Hindlimb muscle (tissue), 1 donor: ENCODE measurements around the gene MARCHF10. TPM values are rescaled to one million over a fixed set of nuclear protein-coding genes. Genes with fewer than 3 reads are reported as not detected.

Experiments used
- DNase-seq: peaks from one replicate; pipeline ENCODE4 v3.0.0-alpha.2; 2013
- polyA plus RNA-seq: library from polyadenylated mRNA; unstranded; fragments of 120-200 nt; gene quantifications from one replicate; pipeline ENCODE4 v1.2.1, GENCODE V29; 2013; ENCODE audit not compliant: insufficient read length

MARCHF10 gene
- polyA plus RNA-seq, 1 donor: 0.58 TPM

- no peak for DNase-seq
Measured at GRCh38 chr17:62675701-62676100, 132.4 kb downstream of the MARCHF10 start.

- DNase-seq: no peak
Measured at GRCh38 chr17:62675260-62675659, 132.9 kb downstream of the MARCHF10 start.

GRCh38 chr17:62674841-62675240, 133.3 kb downstream of the MARCHF10 start:
- DNase-seq: no peak

- DNase-seq: no peak
Measured at GRCh38 chr17:62674363-62674739, 133.8 kb downstream of the MARCHF10 start.

- no peak for DNase-seq
Measured at GRCh38 chr17:62673614-62674362, 134.3 kb downstream of the MARCHF10 start.

- DNase-seq: no peak
Measured at GRCh38 chr17:62672957-62673356, 135.2 kb downstream of the MARCHF10 start.

- DNase-seq: no peak
Measured at GRCh38 chr17:62671553-62671952, 136.6 kb downstream of the MARCHF10 start.

GRCh38 chr17:62670202-62670821, 137.8 kb downstream of the MARCHF10 start:
- no peak for DNase-seq

- no peak for DNase-seq
Measured at GRCh38 chr17:62668091-62668804, 139.9 kb downstream of the MARCHF10 start.

GRCh38 chr17:62666801-62667591, 141.1 kb downstream of the MARCHF10 start:
- DNase-seq: no peak

GRCh38 chr17:62666061-62666800, 141.9 kb downstream of the MARCHF10 start:
- no peak for DNase-seq

GRCh38 chr17:62665599-62665998, 142.5 kb downstream of the MARCHF10 start:
- DNase-seq: no peak

GRCh38 chr17:62664336-62665120, 143.6 kb downstream of the MARCHF10 start:
- DNase-seq: no peak

GRCh38 chr17:62663304-62663703, 144.8 kb downstream of the MARCHF10 start:
- DNase-seq: no peak

- DNase-seq: no peak
Measured at GRCh38 chr17:62662855-62663254, 145.3 kb downstream of the MARCHF10 start.

- no peak for DNase-seq
Measured at GRCh38 chr17:62661337-62661736, 146.8 kb downstream of the MARCHF10 start.

- no peak for DNase-seq
Measured at GRCh38 chr17:62660629-62661118, 147.4 kb downstream of the MARCHF10 start.

GRCh38 chr17:62658136-62658920, 149.8 kb downstream of the MARCHF10 start:
- DNase-seq: no peak

- DNase-seq: no peak
Measured at GRCh38 chr17:62657690-62658089, 150.4 kb downstream of the MARCHF10 start.

- DNase-seq: no peak
Measured at GRCh38 chr17:62657145-62657665, 150.9 kb downstream of the MARCHF10 start.
